AG10803 (cell line): ENCODE measurements around the gene GCSH.

ENCODE experiments used
- DNase-seq: peaks from one replicate; pipeline ENCODE4 v3.0.0; 2010; ENCODE audit warnings: low read depth
- H3K4me3 ChIP-seq: 2 replicates; pipeline ENCODE4 v1.5.1; 2011; ENCODE audit warnings: mild to moderate bottlenecking, low read length, control low read depth
- TF ChIP-seq, protein P1 (sequence below): conservative IDR thresholded peaks from 2 replicates; pipeline ENCODE4 v1.5.1; 2011; ENCODE audit warnings: mild to moderate bottlenecking, low read length, control low read depth, inconsistent platforms

The GCSH gene

DNA sequence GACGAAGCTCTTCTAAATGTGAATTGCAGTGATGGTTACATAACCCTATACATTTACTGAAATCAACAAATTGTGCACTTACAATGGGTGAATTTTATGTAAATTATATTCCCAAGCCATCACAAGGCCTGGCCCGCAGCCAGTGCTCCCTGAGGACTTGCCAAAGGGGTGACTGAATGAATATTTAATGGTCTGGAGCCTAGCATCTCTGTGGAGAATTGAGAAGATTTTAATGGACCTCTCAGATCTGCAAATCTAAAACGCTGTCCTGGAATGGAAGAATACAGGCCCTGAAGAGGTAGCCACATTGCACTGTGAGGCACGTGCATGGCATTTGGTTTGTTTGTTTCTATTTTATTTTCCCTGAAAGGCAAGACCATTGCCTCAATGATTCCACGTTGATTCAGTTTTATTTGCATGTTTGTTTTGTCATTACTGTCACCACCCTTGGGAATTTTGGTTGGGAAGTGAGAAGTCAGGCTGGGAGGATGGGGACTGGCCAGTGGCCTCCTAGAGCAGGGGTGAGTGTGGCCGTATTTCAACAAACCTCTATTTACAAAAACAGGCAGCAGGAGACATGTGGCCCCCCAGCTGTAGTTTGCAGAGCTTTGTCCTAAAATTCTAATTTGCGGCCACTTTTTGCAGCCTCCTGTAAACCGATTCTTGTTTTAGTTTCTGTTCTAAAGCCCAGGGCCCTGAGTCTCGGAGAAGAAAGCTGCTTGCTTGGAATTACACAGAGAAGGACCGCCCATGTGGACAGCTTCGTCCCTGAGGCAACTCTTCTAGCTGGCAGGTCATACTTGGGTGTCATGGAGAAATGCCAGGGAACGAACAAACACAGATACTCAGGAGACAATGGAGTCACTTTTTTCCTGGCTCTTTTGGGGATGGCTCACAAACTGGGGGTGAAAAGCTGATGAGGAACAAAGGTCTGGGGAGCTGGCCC, 40.5 kb upstream of the GCSH start:
- peak; percentile 49 for DNase-seq
- H3K4me3 ChIP-seq = no peak overlapping the region
- TF ChIP-seq, protein P1, sequence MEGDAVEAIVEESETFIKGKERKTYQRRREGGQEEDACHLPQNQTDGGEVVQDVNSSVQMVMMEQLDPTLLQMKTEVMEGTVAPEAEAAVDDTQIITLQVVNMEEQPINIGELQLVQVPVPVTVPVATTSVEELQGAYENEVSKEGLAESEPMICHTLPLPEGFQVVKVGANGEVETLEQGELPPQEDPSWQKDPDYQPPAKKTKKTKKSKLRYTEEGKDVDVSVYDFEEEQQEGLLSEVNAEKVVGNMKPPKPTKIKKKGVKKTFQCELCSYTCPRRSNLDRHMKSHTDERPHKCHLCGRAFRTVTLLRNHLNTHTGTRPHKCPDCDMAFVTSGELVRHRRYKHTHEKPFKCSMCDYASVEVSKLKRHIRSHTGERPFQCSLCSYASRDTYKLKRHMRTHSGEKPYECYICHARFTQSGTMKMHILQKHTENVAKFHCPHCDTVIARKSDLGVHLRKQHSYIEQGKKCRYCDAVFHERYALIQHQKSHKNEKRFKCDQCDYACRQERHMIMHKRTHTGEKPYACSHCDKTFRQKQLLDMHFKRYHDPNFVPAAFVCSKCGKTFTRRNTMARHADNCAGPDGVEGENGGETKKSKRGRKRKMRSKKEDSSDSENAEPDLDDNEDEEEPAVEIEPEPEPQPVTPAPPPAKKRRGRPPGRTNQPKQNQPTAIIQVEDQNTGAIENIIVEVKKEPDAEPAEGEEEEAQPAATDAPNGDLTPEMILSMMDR = no peak

- no peak overlapping the region for H3K4me3 ChIP-seq
- DNase-seq = no peak
- TF ChIP-seq, protein P1 = no peak
Observed at GRCh38 chr16:81130126-81130525, 33.9 kb upstream of the GCSH start.

GRCh38 chr16:81128726-81129524, 32.7 kb upstream of the GCSH start:
- no peak for DNase-seq
- no peak overlapping the region for H3K4me3 ChIP-seq
- TF ChIP-seq, protein P1 = no peak

GRCh38 chr16:81127051-81127450, 30.9 kb upstream of the GCSH start:
- no peak overlapping the region for H3K4me3 ChIP-seq
- peak; percentile 76 for DNase-seq
- TF ChIP-seq, protein P1 = no peak

DNA sequence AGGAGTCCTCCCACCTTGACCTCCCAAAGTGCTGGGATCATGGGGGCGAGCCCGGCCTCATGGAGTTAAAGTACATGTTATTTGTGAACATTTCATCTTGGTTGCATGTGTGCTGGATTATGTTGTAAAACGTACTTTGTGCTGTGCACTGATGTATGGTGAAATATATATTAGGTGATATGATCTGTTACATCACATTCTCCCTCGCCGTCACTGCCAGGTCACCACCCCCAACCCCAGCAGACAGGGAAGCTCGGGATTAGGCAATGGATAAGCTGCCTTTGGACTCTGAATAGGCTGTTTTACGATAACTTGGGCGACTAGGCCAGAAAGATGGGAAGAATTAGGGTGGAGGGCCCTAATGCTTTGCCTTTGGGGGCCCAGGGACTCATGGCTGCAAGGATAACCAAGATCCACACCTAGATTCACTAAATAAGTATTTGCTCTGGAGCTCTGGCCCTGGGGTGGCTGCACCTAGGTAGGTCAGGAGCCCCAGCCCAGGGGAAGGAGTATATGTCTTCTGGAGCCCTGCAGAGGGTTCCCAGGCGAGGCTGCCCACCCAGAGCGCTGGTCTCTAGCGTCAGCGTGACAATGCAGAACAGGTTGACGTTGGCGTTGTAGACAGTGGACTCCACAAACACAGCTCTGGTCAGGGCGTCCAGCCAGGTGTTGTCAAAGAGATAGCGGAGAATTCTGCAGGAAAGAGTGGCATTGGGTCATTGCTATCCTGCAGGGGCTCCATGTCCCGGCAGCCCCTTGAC, 27.1 kb upstream of the GCSH start:
- TF ChIP-seq, protein P1 = no peak
- H3K4me3 ChIP-seq = no peak overlapping the region
- no peak for DNase-seq

DNA sequence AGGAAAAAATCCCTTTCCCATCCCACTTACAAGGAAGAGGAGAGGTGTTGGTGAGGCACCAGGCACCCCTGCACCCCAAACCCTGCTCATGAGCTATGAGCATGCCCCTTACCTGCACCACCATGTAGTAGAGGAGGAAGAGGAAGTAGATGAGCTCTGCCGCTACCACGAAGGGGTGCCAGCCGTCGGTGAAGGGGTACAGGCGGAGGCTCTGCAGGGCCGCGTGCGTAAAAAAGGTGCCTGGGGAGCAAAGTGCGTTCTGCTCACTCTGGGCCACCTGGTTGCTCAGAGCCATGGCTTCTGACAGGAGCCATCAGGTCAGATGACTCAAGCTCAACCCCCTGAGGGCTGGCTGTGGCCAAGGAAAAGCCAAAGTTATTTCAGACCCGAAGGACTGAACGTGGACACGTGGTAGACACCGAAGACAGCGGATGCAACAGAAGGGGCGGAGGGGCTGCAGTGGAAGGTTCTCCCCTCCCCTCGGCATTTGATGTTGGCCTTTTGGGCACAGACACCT, 25.3 kb upstream of the GCSH start:
- no peak for DNase-seq
- H3K4me3 ChIP-seq = no peak overlapping the region
- TF ChIP-seq, protein P1 = no peak
